Measurements from ENCODE around the gene TPCN1. TPM values are rescaled to one million over a fixed set of nuclear protein-coding genes. Genes with fewer than 3 reads are reported as not detected.

Gene TPCN1
- total RNA-seq, 1 experiment from 2014 or later = 29.7 TPM

DNA sequence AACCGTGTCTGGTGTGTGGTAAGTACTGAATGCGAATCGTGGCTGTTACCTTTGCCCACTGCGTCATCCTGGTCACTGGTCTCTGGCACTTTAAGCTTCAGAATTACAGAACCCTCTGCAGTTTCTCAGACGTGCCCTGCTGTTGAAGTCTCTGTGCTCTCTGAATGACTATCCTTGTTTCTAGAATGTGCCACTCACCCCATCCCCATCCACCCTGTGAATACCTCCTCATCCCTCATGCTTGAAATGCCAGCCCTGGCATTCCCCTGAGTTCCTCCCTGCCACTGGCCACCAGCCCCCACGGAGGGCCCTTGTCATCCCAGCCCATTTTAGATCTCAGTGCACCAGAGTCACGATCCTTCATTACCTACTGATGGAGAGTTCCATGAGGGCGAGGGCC, 21.3 kb downstream of the TPCN1 start:
- H3K9me3 ChIP-seq (ENCODE audit: control insufficient read depth in 1 of 2, insufficient read depth in 1 of 2, low read depth in 1 of 2, low read length in 2 of 2) = no peaks in the 10 kb centered on the region
- no peak for DNase-seq (ENCODE audit: low read depth, low spot score)

DNA sequence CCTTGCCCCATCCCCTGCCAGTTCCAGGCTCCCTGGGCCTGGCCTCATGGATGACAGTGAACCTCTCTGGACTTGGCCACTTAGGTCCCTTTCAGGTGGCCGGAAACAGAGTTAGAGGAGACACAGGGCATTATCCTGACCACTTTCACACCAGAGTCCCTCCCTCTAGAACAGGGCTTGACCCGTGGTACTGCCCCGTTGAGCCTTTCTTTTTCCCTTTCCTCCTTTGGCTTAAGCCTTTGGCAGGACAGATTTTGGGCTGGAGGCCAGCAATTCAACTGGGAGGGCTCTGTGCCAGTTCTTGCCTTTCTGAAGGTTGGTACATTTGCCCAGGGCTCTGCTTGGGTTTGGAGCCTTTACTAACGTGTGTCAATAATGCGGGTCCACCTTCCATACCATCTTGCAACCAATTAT, 22.8 kb downstream of the TPCN1 start:
- POLR2A ChIA-PET = no interaction called here
- H3K4me3 ChIP-seq (replicated peaks in 1 of 2; ENCODE audit: low read depth in 1 of 2, low read length in 2 of 2) = no peak overlapping the region
- TF ChIP-seq CBX3 (IDR thresholded peaks at IDR 0.05; ENCODE audit: low read depth) (no peak), ZNF274 (IDR thresholded peaks at IDR 0.05; ENCODE audit: low read depth, low read length) (no peak), EZH2 (IDR thresholded peaks at IDR 0.05) (no peak), TCF7L2 (IDR thresholded peaks at IDR 0.05; ENCODE audit: borderline replicate concordance, extremely low read depth, insufficient read depth, insufficient read length) (no peak), SRF (IDR thresholded peaks at IDR 0.05; ENCODE audit: low read depth) (no peak), EZH2phosphoT487 (IDR thresholded peaks at IDR 0.05; ENCODE audit: borderline replicate concordance) (no peak), SP1 (IDR thresholded peaks at IDR 0.05; ENCODE audit: low read depth) (no peak), JUND (IDR thresholded peaks at IDR 0.05) (no peak), CEBPB (IDR thresholded peaks at IDR 0.05; ENCODE audit: low read depth) (no peak), POLR2AphosphoS5 (IDR thresholded peaks at IDR 0.05; ENCODE audit: low read depth, low read length) (no peak)
- TF ChIP-seq, protein P1, sequence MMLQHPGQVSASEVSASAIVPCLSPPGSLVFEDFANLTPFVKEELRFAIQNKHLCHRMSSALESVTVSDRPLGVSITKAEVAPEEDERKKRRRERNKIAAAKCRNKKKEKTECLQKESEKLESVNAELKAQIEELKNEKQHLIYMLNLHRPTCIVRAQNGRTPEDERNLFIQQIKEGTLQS (IDR thresholded peaks at IDR 0.05) = no peak

More for the DNA sequence above, 21.3 kb downstream of the TPCN1 start:
- Histone ChIP-seq H3K4me2 (ENCODE audit: low read length) (no peak overlapping the region), H2AFZ (ENCODE audit: low read depth, low read length, poor library complexity, severe bottlenecking) (no peak overlapping the region), H3K9me2 (ENCODE audit: insufficient read depth) (no peaks in the 10 kb centered on the region), H3K27ac (ENCODE audit: low read depth, low read length) (no peak overlapping the region), H3K4me3 (replicated peaks in 1 of 2; ENCODE audit: low read depth in 1 of 2, low read length in 2 of 2) (no peak overlapping the region), H3K36me3 (ENCODE audit: control insufficient read depth in 1 of 2, insufficient read depth in 2 of 2, low read length in 2 of 2) (no peaks in the 10 kb centered on the region), H3K9ac (ENCODE audit: low read length) (no peak overlapping the region), H4K20me1 (ENCODE audit: insufficient read depth) (no peaks in the 10 kb centered on the region), H3K27me3 (ENCODE audit: insufficient read depth, low read length) (no peaks in the 10 kb centered on the region), H3K79me2 (ENCODE audit: insufficient read depth, low read length) (no peaks in the 10 kb centered on the region), H3K4me1 (ENCODE audit: control insufficient read depth in 1 of 2, insufficient read depth in 2 of 2, low read length in 2 of 2) (peaks cover 22 to 36% of the 10 kb centered on the region in 2 experiments)
- TF ChIP-seq RAD21 (IDR thresholded peaks at IDR 0.05; ENCODE audit: low read depth) = no peak
- TF ChIP-seq, protein P2, sequence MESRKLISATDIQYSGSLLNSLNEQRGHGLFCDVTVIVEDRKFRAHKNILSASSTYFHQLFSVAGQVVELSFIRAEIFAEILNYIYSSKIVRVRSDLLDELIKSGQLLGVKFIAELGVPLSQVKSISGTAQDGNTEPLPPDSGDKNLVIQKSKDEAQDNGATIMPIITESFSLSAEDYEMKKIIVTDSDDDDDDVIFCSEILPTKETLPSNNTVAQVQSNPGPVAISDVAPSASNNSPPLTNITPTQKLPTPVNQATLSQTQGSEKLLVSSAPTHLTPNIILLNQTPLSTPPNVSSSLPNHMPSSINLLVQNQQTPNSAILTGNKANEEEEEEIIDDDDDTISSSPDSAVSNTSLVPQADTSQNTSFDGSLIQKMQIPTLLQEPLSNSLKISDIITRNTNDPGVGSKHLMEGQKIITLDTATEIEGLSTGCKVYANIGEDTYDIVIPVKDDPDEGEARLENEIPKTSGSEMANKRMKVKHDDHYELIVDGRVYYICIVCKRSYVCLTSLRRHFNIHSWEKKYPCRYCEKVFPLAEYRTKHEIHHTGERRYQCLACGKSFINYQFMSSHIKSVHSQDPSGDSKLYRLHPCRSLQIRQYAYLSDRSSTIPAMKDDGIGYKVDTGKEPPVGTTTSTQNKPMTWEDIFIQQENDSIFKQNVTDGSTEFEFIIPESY (IDR thresholded peaks at IDR 0.05; ENCODE audit: extremely low read depth, insufficient replicate concordance, low read length) = no peak
- TF ChIP-seq SRF (IDR thresholded peaks at IDR 0.05; ENCODE audit: low read depth) = no peak
- no peak for TF ChIP-seq JUND (IDR thresholded peaks at IDR 0.05)
- TF ChIP-seq ELF1 (IDR thresholded peaks at IDR 0.05; ENCODE audit: borderline replicate concordance, low read depth) = no peak
- no peak for TF ChIP-seq YY1 (IDR thresholded peaks at IDR 0.05; ENCODE audit: extremely low read depth, insufficient replicate concordance, low read depth, low read length)
- TF ChIP-seq SP1 (IDR thresholded peaks at IDR 0.05; ENCODE audit: low read depth) = no peak
- TF ChIP-seq, protein P3, sequence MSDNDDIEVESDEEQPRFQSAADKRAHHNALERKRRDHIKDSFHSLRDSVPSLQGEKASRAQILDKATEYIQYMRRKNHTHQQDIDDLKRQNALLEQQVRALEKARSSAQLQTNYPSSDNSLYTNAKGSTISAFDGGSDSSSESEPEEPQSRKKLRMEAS (IDR thresholded peaks at IDR 0.05) = no peak
- intact Hi-C loops (cut with micrococcal nuclease) = no loop called here
- CTCF ChIA-PET = no interaction called here
- no TSS peak for BruUV-seq (replicated peaks)
- RAD21 ChIA-PET (ENCODE audit: low non-redundant PET in 1 of 2, low total read pairs in 2 of 2, uncharacterized antibody in 2 of 2, unreplicated experiment in 2 of 2) = no interaction called here
- POLR2A ChIA-PET = no interaction called here
- ATAC-seq = no peak

More for the DNA sequence above, 22.8 kb downstream of the TPCN1 start:
- no peak for DNase-seq (ENCODE audit: low read depth, low spot score)
- Histone ChIP-seq H2AFZ (ENCODE audit: low read depth, low read length, poor library complexity, severe bottlenecking) (no peak overlapping the region), H3K27me3 (ENCODE audit: insufficient read depth, low read length) (no peaks in the 10 kb centered on the region), H3K36me3 (ENCODE audit: control insufficient read depth in 1 of 2, insufficient read depth in 2 of 2, low read length in 2 of 2) (no peaks in the 10 kb centered on the region), H3K9me2 (ENCODE audit: insufficient read depth) (no peaks in the 10 kb centered on the region), H3K4me1 (ENCODE audit: control insufficient read depth in 1 of 2, insufficient read depth in 2 of 2, low read length in 2 of 2) (peaks cover 22 to 36% of the 10 kb centered on the region in 2 experiments), H3K79me2 (ENCODE audit: insufficient read depth, low read length) (no peaks in the 10 kb centered on the region), H3K9ac (ENCODE audit: low read length) (no peak overlapping the region), H3K4me2 (ENCODE audit: low read length) (no peak overlapping the region), H3K9me3 (ENCODE audit: control insufficient read depth in 1 of 2, insufficient read depth in 1 of 2, low read depth in 1 of 2, low read length in 2 of 2) (no peaks in the 10 kb centered on the region), H3K27ac (ENCODE audit: low read depth, low read length) (no peak overlapping the region), H4K20me1 (ENCODE audit: insufficient read depth) (no peaks in the 10 kb centered on the region)
- BruUV-seq (replicated peaks) = no TSS peak
- intact Hi-C loops (cut with micrococcal nuclease) = no loop called here
- RAD21 ChIA-PET (ENCODE audit: low non-redundant PET in 1 of 2, low total read pairs in 2 of 2, uncharacterized antibody in 2 of 2, unreplicated experiment in 2 of 2) = no interaction called here
- no peak for ATAC-seq
- CTCF ChIA-PET = no interaction called here

Data from HCT116 (cell line).